Measurements from ENCODE around the gene GABARAP.
A peak's percentile ranks its signal among the peaks of the same experiment; 100 is the strongest.

Gene GABARAP

GRCh38 chr17:7241783-7242716 lies at the start of gene GABARAP:
TSS of gene GABARAP (minus strand) at chr17:7242449. CDS start at chr17:7242330, 119 bp downstream.
- TF ChIP-seq POLR2A (IDR thresholded peaks at IDR 0.05; ENCODE audit: low read length) (peak; percentile 80), GATA1 (IDR thresholded peaks at IDR 0.05; ENCODE audit: low read depth, low read length) (no peak)
- DNase-seq: peak; percentile 97 to 98

DNA sequence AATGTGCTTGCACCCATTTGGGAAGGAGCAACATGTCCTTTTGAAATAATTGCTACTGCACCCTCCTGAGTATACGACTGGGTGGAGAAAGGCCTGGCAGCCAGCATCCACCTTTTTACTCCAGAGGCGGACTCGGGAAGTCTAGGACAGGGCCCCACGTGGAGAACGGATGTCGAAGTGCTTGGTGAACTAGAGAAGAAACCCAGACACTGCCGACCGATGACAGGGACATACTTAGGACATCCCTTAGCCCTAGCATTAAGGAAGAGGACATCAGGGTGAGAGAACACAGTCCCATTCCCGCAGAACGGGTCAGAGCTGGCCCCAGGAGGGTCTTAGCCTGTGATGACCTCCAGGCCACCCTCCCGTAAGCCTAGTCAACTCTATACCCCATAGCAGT lies 48.4 kb upstream of the GABARAP start:
- no peak for DNase-seq
- no peak for TF ChIP-seq POLR2A (IDR thresholded peaks at IDR 0.05; ENCODE audit: low read length)
- TF ChIP-seq GATA1 (IDR thresholded peaks at IDR 0.05; ENCODE audit: low read depth, low read length): no peak

DNA sequence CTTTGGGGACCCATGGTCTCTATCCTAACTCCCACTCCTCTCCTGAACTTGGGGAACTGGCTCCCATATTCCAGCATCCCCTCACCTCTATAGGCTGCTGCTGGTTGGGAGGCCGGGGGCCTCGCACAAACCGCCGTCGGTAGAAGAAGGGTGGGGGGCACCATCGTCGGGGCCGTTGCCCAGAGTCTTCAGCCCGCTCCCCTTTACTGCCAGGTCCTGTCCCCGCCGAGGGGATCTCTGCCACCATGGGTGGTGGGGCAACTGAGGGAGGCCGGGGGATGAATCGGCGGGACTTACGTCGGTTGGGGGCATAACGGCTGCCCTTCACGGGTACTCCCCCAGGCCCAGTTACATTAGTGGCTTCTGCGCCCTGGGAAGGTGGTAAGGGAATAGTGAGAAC lies 47.9 kb upstream of the GABARAP start:
- DNase-seq: no peak
- TF ChIP-seq POLR2A (IDR thresholded peaks at IDR 0.05; ENCODE audit: low read length): peak; percentile 10
- TF ChIP-seq GATA1 (IDR thresholded peaks at IDR 0.05; ENCODE audit: low read depth, low read length): no peak

DNA sequence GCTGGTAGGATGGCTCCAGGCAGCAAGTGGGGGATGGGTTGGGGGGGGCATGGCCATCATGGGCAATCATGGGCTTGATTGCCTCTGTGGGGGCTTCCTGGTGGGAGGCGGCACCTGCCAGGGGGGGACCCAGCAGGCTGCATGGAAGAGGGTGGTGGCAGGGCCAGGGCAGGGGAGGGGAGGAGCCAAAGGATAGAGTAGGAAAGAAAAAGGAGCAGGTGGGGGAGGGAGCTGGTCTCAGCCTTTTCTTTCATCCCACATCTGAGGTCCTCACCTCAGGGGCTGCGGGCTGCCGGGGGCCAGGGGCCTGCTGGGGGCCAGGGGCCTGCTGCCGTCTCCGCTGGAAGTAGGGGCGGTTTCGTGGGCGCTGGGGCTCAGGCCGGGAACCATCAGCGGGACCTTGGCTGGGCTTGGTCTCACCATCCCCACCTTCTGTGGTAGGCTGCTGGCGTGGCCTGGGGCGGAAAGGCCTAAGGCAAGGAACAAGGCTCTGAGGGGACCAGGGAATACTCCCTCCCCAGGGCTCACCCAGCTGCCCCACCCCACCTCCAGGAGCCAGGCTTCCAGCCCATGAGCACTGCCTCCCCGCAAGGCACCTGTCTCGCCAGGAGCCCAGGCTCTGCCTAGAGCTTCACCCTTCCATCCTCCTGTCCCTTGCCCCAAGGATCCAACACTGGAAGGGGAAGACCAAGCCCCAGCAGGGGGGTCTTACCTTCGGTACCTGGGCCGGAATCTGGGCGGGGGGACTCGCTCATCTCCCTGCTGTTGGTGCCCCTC lies 47.2 kb upstream of the GABARAP start:
- no peak for TF ChIP-seq GATA1 (IDR thresholded peaks at IDR 0.05; ENCODE audit: low read depth, low read length)
- TF ChIP-seq POLR2A (IDR thresholded peaks at IDR 0.05; ENCODE audit: low read length): peak; percentile 23
- no peak for DNase-seq

DNA sequence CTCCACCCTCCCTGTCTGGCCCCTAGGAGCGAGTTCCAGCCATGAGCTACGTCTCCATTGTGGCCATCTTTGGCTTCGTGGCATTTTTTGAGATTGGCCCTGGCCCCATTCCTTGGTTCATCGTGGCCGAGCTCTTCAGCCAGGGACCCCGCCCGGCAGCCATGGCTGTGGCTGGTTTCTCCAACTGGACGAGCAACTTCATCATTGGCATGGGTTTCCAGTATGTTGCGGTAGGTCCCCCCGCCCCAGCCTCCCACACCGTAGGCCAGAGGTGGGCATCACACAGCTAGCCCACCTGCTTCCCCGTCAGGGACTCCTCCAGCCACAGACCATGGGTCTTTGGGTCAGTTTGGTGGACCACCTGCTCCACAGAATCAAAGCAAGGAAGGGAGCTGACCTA lies 43.4 kb upstream of the GABARAP start:
- no peak for TF ChIP-seq GATA1 (IDR thresholded peaks at IDR 0.05; ENCODE audit: low read depth, low read length)
- TF ChIP-seq POLR2A (IDR thresholded peaks at IDR 0.05; ENCODE audit: low read length): no peak
- DNase-seq: no peak

- no peak for DNase-seq
Measured at GRCh38 chr17:7284911-7285310, 42.7 kb upstream of the GABARAP start.

GRCh38 chr17:7283471-7284216 lies 41.4 kb upstream of the GABARAP start:
- TF ChIP-seq POLR2A (IDR thresholded peaks at IDR 0.05; ENCODE audit: low read length): no peak
- TF ChIP-seq GATA1 (IDR thresholded peaks at IDR 0.05; ENCODE audit: low read depth, low read length): no peak
- no peak for DNase-seq

More at GRCh38 chr17:7284911-7285310, 42.7 kb upstream of the GABARAP start:
- no peak for TF ChIP-seq GATA1 (IDR thresholded peaks at IDR 0.05; ENCODE audit: low read depth, low read length)
- TF ChIP-seq POLR2A (IDR thresholded peaks at IDR 0.05; ENCODE audit: low read length): no peak

- peak; percentile 93 to 94 for DNase-seq
- TF ChIP-seq GATA1 (IDR thresholded peaks at IDR 0.05; ENCODE audit: low read depth, low read length): no peak
- peak; percentile 68 for TF ChIP-seq POLR2A (IDR thresholded peaks at IDR 0.05; ENCODE audit: low read length)
Measured at GRCh38 chr17:7282752-7283321, 40.6 kb upstream of the GABARAP start.

DNA sequence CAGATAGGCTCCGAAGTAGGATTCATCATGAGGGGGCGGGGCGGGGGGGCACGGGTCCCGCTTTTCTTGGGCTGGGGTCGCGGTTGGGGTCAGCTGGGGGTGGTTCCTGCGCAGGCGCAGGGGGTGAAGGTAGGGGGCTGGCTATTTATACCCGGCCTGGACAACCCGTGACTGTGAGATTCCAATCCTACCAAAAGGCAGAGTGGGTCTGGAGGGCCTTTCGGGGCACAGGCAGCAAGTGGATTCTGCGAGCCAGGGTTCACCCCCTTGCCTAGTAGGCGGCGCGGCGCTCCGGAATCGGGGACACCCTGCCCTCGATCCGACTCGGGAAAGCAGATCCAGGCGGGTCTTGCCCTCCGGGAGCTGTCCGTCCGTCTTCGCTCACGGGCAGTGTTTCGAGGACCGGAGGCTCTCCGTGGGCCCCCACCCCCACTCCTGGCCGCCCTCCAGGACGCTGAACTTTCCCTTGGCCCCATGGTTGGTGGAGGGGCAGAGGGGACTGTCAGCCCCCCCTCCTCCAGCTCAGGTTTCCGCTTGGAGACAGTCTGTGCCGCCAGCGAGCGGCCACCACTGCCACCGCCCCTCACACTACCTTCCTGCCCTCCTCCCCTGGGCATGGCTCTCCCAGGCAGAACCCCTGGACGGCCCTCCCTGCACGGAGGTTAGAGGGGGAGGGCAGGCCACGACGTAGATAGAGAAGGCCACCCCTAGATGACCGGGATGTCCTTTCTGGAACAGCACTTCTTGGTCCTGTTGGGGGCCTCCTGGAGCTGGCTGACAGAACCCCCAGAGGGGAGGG lies 39.9 kb upstream of the GABARAP start:
- TF ChIP-seq GATA1 (IDR thresholded peaks at IDR 0.05; ENCODE audit: low read depth, low read length) (no peak), POLR2A (IDR thresholded peaks at IDR 0.05; ENCODE audit: low read length) (no peak)
- peak; percentile 74 to 81 for DNase-seq

GRCh38 chr17:7281074-7281952 lies 39.1 kb upstream of the GABARAP start, which contains the start of gene SLC2A4:
TSS of gene SLC2A4 (plus strand) at chr17:7281718. CDS start at chr17:7281935, 217 bp downstream.
- peak; percentile 96 to 98 for DNase-seq
- TF ChIP-seq POLR2A (IDR thresholded peaks at IDR 0.05; ENCODE audit: low read length) (peak; percentile 71), GATA1 (IDR thresholded peaks at IDR 0.05; ENCODE audit: low read depth, low read length) (no peak)

DNA sequence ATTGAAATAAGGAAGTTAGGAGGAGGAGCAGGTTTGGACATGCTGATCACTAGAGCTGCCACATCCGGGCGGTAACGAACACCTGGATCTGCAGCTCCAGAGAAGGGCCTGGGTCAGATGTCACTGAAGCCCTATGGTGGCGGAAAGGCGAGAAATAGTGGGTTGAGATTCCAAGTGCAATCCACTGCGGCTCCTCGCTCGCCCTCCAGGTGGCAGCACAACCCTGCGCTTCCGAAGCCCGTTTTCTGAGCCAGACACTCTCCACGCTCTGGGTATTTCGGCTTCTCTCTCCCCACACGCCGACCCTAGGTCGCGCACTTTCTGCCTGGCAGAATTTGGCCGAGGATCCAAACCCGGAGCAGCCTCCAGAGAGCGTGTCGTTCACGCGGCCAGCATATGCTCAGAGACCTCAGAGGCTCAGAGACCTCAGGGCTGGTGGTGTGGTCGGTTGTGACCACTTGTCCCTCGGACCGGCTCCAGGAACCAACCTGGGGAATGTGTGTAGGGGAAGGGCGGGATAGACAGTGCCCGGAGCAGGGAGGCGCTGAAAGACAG lies 38.3 kb upstream of the GABARAP start:
- peak; percentile 92 to 94 for DNase-seq
- TF ChIP-seq POLR2A (IDR thresholded peaks at IDR 0.05; ENCODE audit: low read length) (no peak), GATA1 (IDR thresholded peaks at IDR 0.05; ENCODE audit: low read depth, low read length) (no peak)

Data from erythroblast (primary cell).